HCT116 (cell line): ENCODE results near the gene MAP1LC3B. TPM values are rescaled to one million over a fixed set of nuclear protein-coding genes. Genes with fewer than 3 reads are reported as not detected.

Experiments used
- ATAC-seq: fragments of 200-7000 bp; cut with Tn5 transposase; 2 replicates; pipeline ENCODE4 v1.9.1; 2020; ENCODE audit warnings: mild to moderate bottlenecking, moderate library complexity
- BruUV-seq: library from RNA; stranded (reverse); fragments of 400-500 nt; replicated peaks from 2 replicates; lab custom pipeline; 2021; lab: Mats Ljungman, UMichigan
- CTCF ChIA-PET: fragments of 300-600 bp; sonication (Branson Sonifier 250); formaldehyde crosslinking; loops from one replicate; lab custom pipeline; 2021; ENCODE audit warnings: antibody characterized with exemption; lab: Charles Lee
- POLR2A ChIA-PET: fragments of 300-600, 350-600 bp; sonication (Branson Sonifier 250); formaldehyde crosslinking; loops from one replicate; lab custom pipeline; 2021; ENCODE audit warnings: antibody characterized with exemption; lab: Charles Lee
- RAD21 ChIA-PET, 2 experiments: fragments of 300-600 bp; sonication (Branson Sonifier 250); formaldehyde crosslinking; loops; one replicate each; lab custom pipeline; 2023; ENCODE audit warnings: low total read pairs in 2 of 2; ENCODE audit not compliant: uncharacterized antibody in 2 of 2, unreplicated experiment in 2 of 2, low non-redundant PET in 1 of 2; lab: Charles Lee
- DNase-seq: peaks from one replicate; pipeline ENCODE4 v3.0.0-alpha.2; 2010; ENCODE audit warnings: low read depth, low spot score
- H2AFZ ChIP-seq: fragments of 200-600 bp; shearing (Covaris generic), sonication (generic); 2 replicates; pipeline ENCODE4 v1.6.1; 2017; ENCODE audit warnings: low read depth, mixed run types, mixed read lengths, antibody characterized with exemption, low read length; ENCODE audit not compliant: poor library complexity, severe bottlenecking
- H3K27ac ChIP-seq: 2 replicates; pipeline ENCODE4 v1.5.1; 2012; ENCODE audit warnings: low read depth, low read length
- H3K27me3 ChIP-seq: fragments of 200-600 bp; sonication (generic); 2 replicates; pipeline ENCODE4 v1.6.1; 2016; ENCODE audit warnings: mixed run types, low read length, mixed read lengths; ENCODE audit not compliant: insufficient read depth
- H3K36me3 ChIP-seq, 2 experiments: fragments of 200-500 bp in 1 of 2; fragments of 200-600 bp in 1 of 2; sonication (Bioruptor generic) in 1 of 2; sonication (generic) in 1 of 2; 2 replicates each; pipeline versions ENCODE4 v1.5.1 to v1.6.1; 2014 to 2016; ENCODE audit warnings: low read length in 2 of 2, inconsistent platforms in 1 of 2, mixed read lengths in 1 of 2, mixed run types in 1 of 2; ENCODE audit not compliant: insufficient read depth in 2 of 2, control insufficient read depth in 1 of 2
- H3K4me1 ChIP-seq, 2 experiments: fragments of 200-600 bp in 1 of 2; sonication (generic) in 1 of 2; 2 replicates each; pipeline versions ENCODE4 v1.5.1 to v1.6.1; 2012 to 2017; ENCODE audit warnings: low read length in 2 of 2, inconsistent platforms in 1 of 2, mild to moderate bottlenecking in 1 of 2, mixed read lengths in 1 of 2, mixed run types in 1 of 2, moderate library complexity in 1 of 2; ENCODE audit not compliant: insufficient read depth in 2 of 2, control insufficient read depth in 1 of 2
- H3K4me2 ChIP-seq: fragments of 200-600 bp; sonication (generic); 2 replicates; pipeline ENCODE4 v1.6.1; 2017; ENCODE audit warnings: mixed run types, low read length, mixed read lengths
- H3K4me3 ChIP-seq, 2 experiments: fragments of 200-600 bp in 1 of 2; sonication (generic) in 1 of 2; replicated peaks in 1 of 2; 2 replicates each; pipeline ENCODE4 v1.5.1; 2011 to 2016; ENCODE audit warnings: low read length in 2 of 2, control low read depth in 1 of 2, low read depth in 1 of 2, mild to moderate bottlenecking in 1 of 2, mixed read lengths in 1 of 2, mixed run types in 1 of 2
- H3K79me2 ChIP-seq: fragments of 200-600 bp; sonication (generic); 2 replicates; pipeline ENCODE4 v1.6.1; 2017; ENCODE audit warnings: mild to moderate bottlenecking, mixed run types, low read length, moderate library complexity, mixed read lengths; ENCODE audit not compliant: insufficient read depth
- H3K9ac ChIP-seq: fragments of 200-600 bp; sonication (generic); 2 replicates; pipeline ENCODE4 v1.6.1; 2016; ENCODE audit warnings: low read length, mixed read lengths
- H3K9me2 ChIP-seq: fragments of 200-600 bp; sonication (generic), shearing (Covaris generic); 2 replicates; pipeline ENCODE4 v1.6.1; 2017; ENCODE audit warnings: mixed run types, mild to moderate bottlenecking, moderate library complexity; ENCODE audit not compliant: insufficient read depth
- H3K9me3 ChIP-seq, 2 experiments: fragments of 200-500 bp in 1 of 2; fragments of 200-600 bp in 1 of 2; sonication (Bioruptor generic) in 1 of 2; sonication (generic) in 1 of 2; 2 replicates each; pipeline ENCODE4 v1.6.1; 2014 to 2017; ENCODE audit warnings: low read length in 2 of 2, mixed read lengths in 2 of 2, inconsistent platforms in 1 of 2, low read depth in 1 of 2, mild to moderate bottlenecking in 1 of 2, mixed run types in 1 of 2, moderate library complexity in 1 of 2; ENCODE audit not compliant: control insufficient read depth in 1 of 2, insufficient read depth in 1 of 2
- H4K20me1 ChIP-seq: fragments of 200-600 bp; sonication (generic), shearing (Covaris generic); 2 replicates; pipeline ENCODE4 v1.6.1; 2017; ENCODE audit warnings: mixed run types, mild to moderate bottlenecking, moderate library complexity; ENCODE audit not compliant: insufficient read depth
- CBX3 ChIP-seq: IDR thresholded peaks from 2 replicates; pipeline ENCODE4 v1.6.1; 2012; ENCODE audit warnings: low read depth
- CEBPB ChIP-seq: IDR thresholded peaks from 2 replicates; pipeline ENCODE4 v1.6.1; 2012; ENCODE audit warnings: low read depth
- FOSL1 ChIP-seq: IDR thresholded peaks from 2 replicates; pipeline ENCODE4 v1.6.1; 2012; ENCODE audit warnings: low read depth
- POLR2A ChIP-seq: IDR thresholded peaks from 2 replicates; pipeline ENCODE4 v1.7.0; 2011; ENCODE audit warnings: borderline replicate concordance; ENCODE audit not compliant: insufficient read depth, insufficient read length; ENCODE audit errors: extremely low read depth
- POLR2AphosphoS5 ChIP-seq: IDR thresholded peaks from 2 replicates; pipeline ENCODE4 v1.6.1; 2011; ENCODE audit warnings: mild to moderate bottlenecking, low read depth, low read length, moderate library complexity
- SRF ChIP-seq: IDR thresholded peaks from 2 replicates; pipeline ENCODE4 v1.6.1; 2012; ENCODE audit warnings: low read depth
- TCF7L2 ChIP-seq: IDR thresholded peaks from 2 replicates; pipeline ENCODE4 v1.7.0; 2011; ENCODE audit warnings: borderline replicate concordance, inconsistent platforms; ENCODE audit not compliant: insufficient read depth, insufficient read length; ENCODE audit errors: extremely low read depth
- YY1 ChIP-seq: IDR thresholded peaks from 2 replicates; pipeline ENCODE4 v1.6.1; 2011; ENCODE audit warnings: low read length, low read depth, moderate library complexity, mild to moderate bottlenecking; ENCODE audit not compliant: insufficient replicate concordance; ENCODE audit errors: extremely low read depth
- intact Hi-C: fragments of 100-400 bp; cut with micrococcal nuclease; formaldehyde crosslinking; loops from 2 replicates; pipeline ENCODE4 v1.10.0; 2022
- total RNA-seq: library from RNA; stranded (reverse); gene quantifications from one replicate; pipeline ENCODE4 v1.2.1, GENCODE V29; 2021; ENCODE audit not compliant: unreplicated experiment
- TF ChIP-seq, protein P1 (sequence below): IDR thresholded peaks from 2 replicates; pipeline ENCODE4 v1.6.1; 2011; ENCODE audit warnings: mild to moderate bottlenecking, low read length, moderate library complexity; ENCODE audit not compliant: insufficient replicate concordance; ENCODE audit errors: extremely low read depth

MAP1LC3B gene
- total RNA-seq, 1 experiment from 2014 or later, result 93.8 TPM

DNA sequence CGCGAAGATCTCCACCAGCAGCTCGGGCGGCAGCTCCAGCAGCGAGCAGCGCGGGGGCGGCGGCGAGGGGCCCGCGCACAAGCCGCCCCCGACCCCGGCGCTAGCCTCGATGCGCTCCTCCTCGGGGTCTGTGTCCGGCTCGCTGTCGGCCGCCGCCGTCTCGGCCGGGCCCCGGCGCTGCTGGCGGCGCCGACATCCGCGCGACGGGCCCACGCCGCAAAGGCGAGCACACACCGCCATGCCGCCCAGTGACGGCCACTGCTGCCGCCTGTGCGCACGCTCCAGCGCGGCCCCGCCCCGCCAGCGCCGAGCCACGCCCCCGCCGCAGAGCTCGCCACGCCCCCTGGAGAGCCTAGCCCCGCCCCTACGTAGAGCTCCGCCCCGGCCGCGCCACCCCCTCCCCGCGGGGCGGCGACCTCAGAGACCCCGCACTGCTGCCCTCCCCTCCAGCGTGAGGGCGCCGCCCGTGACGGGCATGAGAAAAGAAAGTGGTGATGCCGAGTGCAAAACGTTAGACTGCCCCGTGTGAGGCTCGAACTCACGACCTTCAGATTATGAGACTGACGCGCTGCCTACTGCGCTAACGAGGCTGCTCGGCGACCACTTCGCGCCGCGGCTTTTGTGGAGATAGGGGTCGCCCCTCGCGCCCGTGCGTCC lies 8.5 kb upstream of the MAP1LC3B start, which contains the start of gene FBXO31:
Gene FBXO31 (minus strand): TSS at position 272 of the 657 bp plus-strand sequence. CDS start 32 bp downstream, at position 240.
- CTCF ChIA-PET, result interaction anchor here (0.7 to 1.7 kb wide), 3 partner anchors 11 to 253 kb away, joined by 3 to 24 read pairs (median 9); partner anchors contain the start of gene C16orf95
- ATAC-seq, result peak; percentile 79
- H3K4me1 ChIP-seq, result peaks cover 36 to 43% of the 10 kb centered on the region in 2 experiments
- POLR2A ChIA-PET, result interaction anchor here (0.9 to 2.6 kb wide), 8 partner anchors 9 to 252 kb away, joined by 3 to 17 read pairs (median 6); partner anchors contain the start of genes C16orf95 and MAP1LC3B
- no peaks in the 10 kb centered on the region for H3K9me3 ChIP-seq
- peak; percentile 88 for DNase-seq
- BruUV-seq, result no TSS peak
- H3K4me3 ChIP-seq, result peak within 1 kb of the TSS; percentile 88 to 90
- intact Hi-C loops, result loop anchor here (5.0 kb wide), 1 partner anchor 66 kb away; the partner anchor contains the start of gene C16orf95
- H3K9me2 ChIP-seq, result no peaks in the 10 kb centered on the region
- H3K79me2 ChIP-seq, result peaks cover 47% of the 10 kb centered on the region
- peak within 1 kb of the TSS; percentile 86 for H3K9ac ChIP-seq
- peak within 1 kb of the TSS; percentile 87 for H3K4me2 ChIP-seq
- peaks cover 14% of the 10 kb centered on the region; the same call in 1 of the 2 replicates for H4K20me1 ChIP-seq
- RAD21 ChIA-PET, result interaction anchor here (0.7 to 1.5 kb wide), 3 partner anchors 9 to 252 kb away, joined by 3 to 4 read pairs (median 3); no protein-coding TSS in a partner anchor
- TF ChIP-seq POLR2A, result peak; percentile 90
- peak; percentile 95 for TF ChIP-seq TCF7L2
- TF ChIP-seq, protein P1, sequence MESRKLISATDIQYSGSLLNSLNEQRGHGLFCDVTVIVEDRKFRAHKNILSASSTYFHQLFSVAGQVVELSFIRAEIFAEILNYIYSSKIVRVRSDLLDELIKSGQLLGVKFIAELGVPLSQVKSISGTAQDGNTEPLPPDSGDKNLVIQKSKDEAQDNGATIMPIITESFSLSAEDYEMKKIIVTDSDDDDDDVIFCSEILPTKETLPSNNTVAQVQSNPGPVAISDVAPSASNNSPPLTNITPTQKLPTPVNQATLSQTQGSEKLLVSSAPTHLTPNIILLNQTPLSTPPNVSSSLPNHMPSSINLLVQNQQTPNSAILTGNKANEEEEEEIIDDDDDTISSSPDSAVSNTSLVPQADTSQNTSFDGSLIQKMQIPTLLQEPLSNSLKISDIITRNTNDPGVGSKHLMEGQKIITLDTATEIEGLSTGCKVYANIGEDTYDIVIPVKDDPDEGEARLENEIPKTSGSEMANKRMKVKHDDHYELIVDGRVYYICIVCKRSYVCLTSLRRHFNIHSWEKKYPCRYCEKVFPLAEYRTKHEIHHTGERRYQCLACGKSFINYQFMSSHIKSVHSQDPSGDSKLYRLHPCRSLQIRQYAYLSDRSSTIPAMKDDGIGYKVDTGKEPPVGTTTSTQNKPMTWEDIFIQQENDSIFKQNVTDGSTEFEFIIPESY, result peak; percentile 69
- TF ChIP-seq POLR2AphosphoS5, result peak; percentile 92
- TF ChIP-seq FOSL1, result no peak
- peak; percentile 87 for TF ChIP-seq YY1
- TF ChIP-seq CBX3, result no peak
- TF ChIP-seq CEBPB, result no peak
- no peak for TF ChIP-seq SRF
- peak within 1 kb of the TSS; percentile 74 for H2AFZ ChIP-seq
- H3K36me3 ChIP-seq, result 0 out of 4 replicates have a peak, but pooled peaks cover 0 to 7% of the 10 kb centered on the region in 2 experiments
- no peaks in the 10 kb centered on the region for H3K27me3 ChIP-seq
- peak within 1 kb of the TSS; percentile 75 for H3K27ac ChIP-seq
